ENCODE measurements around the gene SLC9A3. TPM values are rescaled to one million over a fixed set of nuclear protein-coding genes. Genes with fewer than 3 reads are reported as not detected.

The SLC9A3 gene
- total and polyA plus RNA-seq, 12 donors = 0.53 to 1.5 (median 1.0) TPM

DNA sequence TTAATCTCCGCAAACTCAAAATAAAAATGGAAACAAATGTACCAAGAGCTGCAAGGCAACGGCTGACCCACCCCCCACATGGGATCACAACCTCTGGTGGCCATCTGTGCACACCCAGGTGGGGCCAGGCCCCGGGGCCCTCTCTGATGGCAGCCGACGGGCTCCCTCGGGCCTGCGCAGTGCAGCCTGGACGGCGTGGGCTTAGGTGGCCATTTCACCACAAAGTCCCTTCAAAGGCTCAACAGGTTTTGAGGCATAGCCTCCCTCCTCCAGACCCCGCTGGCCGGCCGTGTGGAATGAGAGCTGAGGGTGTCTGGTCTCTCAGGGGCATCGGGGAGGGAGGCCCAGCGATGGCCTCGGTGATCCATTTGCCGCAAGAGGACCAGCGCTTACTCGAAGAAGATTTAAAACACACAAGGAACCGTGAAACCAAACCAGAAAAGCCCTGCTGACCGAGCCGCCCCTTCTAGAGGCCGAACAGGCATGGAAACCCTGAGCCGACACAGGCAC is 45.2 kb upstream of the SLC9A3 start:
- TF ChIP-seq, protein P1, sequence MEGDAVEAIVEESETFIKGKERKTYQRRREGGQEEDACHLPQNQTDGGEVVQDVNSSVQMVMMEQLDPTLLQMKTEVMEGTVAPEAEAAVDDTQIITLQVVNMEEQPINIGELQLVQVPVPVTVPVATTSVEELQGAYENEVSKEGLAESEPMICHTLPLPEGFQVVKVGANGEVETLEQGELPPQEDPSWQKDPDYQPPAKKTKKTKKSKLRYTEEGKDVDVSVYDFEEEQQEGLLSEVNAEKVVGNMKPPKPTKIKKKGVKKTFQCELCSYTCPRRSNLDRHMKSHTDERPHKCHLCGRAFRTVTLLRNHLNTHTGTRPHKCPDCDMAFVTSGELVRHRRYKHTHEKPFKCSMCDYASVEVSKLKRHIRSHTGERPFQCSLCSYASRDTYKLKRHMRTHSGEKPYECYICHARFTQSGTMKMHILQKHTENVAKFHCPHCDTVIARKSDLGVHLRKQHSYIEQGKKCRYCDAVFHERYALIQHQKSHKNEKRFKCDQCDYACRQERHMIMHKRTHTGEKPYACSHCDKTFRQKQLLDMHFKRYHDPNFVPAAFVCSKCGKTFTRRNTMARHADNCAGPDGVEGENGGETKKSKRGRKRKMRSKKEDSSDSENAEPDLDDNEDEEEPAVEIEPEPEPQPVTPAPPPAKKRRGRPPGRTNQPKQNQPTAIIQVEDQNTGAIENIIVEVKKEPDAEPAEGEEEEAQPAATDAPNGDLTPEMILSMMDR (IDR thresholded peaks at IDR 0.05) = no peak
- Histone ChIP-seq H3K27me3 (peaks cover 0 to 78% (median 63%) of the 10 kb centered on the region in 7 donors), H3K4me3 (no peak overlapping the region), H3K36me3 (no peaks in the 10 kb centered on the region), H3K27ac (no peak overlapping the region), H3K4me1 (no peaks in the 10 kb centered on the region), H3K9me3 (no peaks in the 10 kb centered on the region)
- no peak for DNase-seq
- 87% methylated on average over 23 of the region's 23 CpGs for WGBS, 2 donors
- intact Hi-C loops (cut with DNase I) = no loop called here
- ATAC-seq = peak in 1 of 8 donors; percentile 33

- Histone ChIP-seq H3K27me3 (peaks cover 0 to 74% (median 59%) of the 10 kb centered on the region in 7 donors), H3K9me3 (no peaks in the 10 kb centered on the region), H3K4me1 (no peaks in the 10 kb centered on the region), H3K36me3 (no peaks in the 10 kb centered on the region), H3K27ac (no peak overlapping the region), H3K4me3 (no peak overlapping the region)
- intact Hi-C loops (cut with DNase I) = no loop called here
- DNase-seq = no peak
- 79 to 83% methylated on average over 8 of the region's 8 CpGs for WGBS, 2 donors
- no peak for ATAC-seq
- TF ChIP-seq, protein P1 (IDR thresholded peaks at IDR 0.05) = no peak
These were observed 44.6 kb upstream of the SLC9A3 start for GRCh38 chr5:568809-569208.

- no peak for DNase-seq
- peak in 1 of 8 donors; percentile 34 for ATAC-seq
- 57% methylated on average over 27 of the region's 27 CpGs for WGBS, 2 donors
- Histone ChIP-seq H3K4me3 (no peak overlapping the region), H3K27ac (no peak overlapping the region), H3K9me3 (no peaks in the 10 kb centered on the region), H3K27me3 (peaks cover 0 to 68% (median 59%) of the 10 kb centered on the region in 7 donors), H3K36me3 (no peaks in the 10 kb centered on the region), H3K4me1 (no peaks in the 10 kb centered on the region)
- TF ChIP-seq, protein P1 (IDR thresholded peaks at IDR 0.05) = no peak
- intact Hi-C loops (cut with DNase I) = no loop called here
These were observed 44.0 kb upstream of the SLC9A3 start for GRCh38 chr5:568061-568781.

DNA sequence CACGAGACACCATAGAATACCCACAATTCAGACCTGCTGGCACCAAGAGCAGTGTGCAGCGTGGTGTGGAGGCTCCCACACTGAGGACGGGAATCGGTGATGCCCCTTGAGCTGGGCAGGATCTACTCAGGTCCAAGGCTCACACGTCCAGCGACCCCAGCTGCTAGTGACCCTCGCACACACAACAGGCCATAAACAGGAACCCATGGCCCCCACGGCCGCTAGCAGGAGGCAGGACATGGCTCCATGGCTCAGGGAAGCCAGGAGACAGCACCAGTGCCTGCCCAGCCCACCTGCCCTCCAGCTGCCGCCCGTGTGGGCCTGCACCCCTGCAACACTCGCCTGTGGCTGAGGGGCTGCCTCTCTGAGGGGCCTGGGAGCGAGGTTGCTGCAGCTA is 43.4 kb upstream of the SLC9A3 start:
- 76 to 78% methylated on average over 13 of the region's 13 CpGs for WGBS, 2 donors
- H3K27me3 ChIP-seq = peaks cover 0 to 66% (median 59%) of the 10 kb centered on the region in 7 donors
- intact Hi-C loops (cut with DNase I) = no loop called here
- no peak overlapping the region for H3K4me3 ChIP-seq
- no peaks in the 10 kb centered on the region for H3K36me3 ChIP-seq
- no peaks in the 10 kb centered on the region for H3K4me1 ChIP-seq
- TF ChIP-seq, protein P1 (IDR thresholded peaks at IDR 0.05) = no peak
- no peak for DNase-seq
- no peak overlapping the region for H3K27ac ChIP-seq
- ATAC-seq = peak in 1 of 8 donors; percentile 30
- H3K9me3 ChIP-seq = no peaks in the 10 kb centered on the region

All from heart right ventricle (tissue), 16 donors.